ENCODE results near the gene ZNF526.

Gene ZNF526

DNA sequence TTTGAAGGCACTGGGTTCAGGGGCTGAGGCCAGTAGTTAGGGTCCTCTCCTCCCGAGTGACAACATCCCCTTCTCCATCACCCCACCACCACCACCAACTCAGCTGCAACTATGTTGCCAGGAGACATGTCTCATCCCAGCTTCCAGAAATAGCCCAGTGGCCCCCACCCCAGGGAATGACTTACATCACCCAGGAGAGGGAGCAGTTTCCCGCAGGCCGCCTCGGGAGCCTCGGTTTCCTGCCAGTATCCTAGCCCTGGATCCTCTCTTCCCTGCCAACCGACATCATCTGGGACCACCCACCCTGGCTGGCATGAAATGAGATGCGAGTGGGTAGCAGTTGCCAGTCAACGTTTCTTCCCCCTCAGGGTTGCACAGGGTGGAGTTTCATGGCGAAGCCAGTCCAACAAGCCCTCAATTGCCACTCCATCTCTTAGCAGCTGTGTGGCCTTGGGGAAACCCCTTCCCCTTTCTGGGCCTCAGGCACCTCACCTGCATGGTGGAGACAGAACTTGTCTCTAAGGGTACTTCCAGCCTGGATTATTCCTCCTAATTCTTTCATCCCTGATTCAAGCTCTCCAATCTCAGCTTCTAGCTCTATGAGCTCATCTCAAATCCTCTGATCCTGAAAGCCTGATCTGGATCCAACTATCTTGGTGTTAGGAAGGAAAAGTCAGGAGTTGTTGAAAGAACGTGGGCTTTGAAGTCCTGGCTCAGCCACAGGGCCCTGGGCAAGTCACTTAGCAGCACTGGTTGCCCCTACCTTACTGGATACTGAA, 26.2 kb downstream of the ZNF526 start:
- in situ Hi-C loops (cut with MboI; ENCODE audit: low sequenced_read_pairs) = no loop called here

DNA sequence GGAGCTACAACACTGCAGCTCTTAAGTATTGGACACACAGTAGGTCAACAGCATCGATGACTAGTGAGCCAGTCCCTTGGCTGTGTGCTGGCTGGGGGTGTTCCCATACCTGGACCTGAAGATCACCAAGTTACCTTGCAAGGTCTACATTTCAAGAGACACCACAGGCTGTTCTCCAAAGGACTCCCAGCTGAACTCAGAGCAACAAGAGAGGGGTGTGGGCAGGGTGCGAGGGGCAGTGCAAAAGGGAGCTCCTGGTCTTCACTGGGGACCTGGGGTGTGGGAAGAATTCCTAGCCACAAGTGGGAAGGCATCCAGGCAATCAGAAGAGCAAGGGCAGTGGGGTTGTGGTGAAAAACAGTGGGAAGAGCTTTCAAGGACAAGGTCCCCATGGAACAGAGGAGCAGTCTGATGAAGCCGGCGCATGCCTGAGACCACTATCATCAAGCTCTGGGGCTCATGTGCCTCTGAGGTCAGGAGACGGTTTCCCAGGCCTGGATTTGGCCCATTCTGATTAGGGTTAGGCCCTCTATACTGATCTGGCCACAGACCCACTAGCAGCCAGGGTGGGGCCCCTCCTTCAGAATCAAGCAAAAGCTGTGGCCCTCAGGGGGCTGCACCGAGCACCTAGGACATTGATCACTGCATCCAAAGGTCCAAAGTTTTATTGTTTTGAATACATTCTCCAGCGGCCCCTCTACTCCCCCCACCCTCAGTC, 27.0 kb downstream of the ZNF526 start:
- in situ Hi-C loops (cut with MboI; ENCODE audit: low sequenced_read_pairs) = no loop called here

DNA sequence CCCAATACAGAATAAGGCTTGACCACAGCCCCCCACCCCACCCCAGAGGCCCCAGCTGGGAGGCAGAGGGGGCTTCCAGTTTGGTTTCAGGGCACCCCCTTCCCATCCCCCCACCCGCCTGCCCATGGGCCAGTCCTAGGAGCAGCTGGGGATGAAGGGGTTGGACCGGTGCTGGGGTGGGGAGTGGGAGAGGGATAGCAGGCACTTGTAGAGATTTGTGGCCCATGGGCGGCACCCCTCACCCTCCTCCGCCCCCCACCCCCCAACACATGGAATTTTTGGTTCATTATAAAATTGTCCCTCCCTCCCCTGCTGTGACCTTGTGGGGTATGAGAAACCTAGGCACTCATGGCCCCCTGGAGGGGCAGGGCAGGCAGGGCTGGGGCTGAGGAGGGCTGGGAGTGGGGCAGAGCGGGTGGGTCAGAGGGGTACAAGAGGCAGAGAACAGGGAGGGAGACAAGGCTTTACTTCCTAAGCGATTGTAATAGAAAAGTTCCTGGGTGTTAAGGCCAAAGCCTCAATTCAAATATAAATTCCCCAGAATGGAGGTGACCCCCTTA, 27.6 kb downstream of the ZNF526 start:
- in situ Hi-C loops (cut with MboI; ENCODE audit: low sequenced_read_pairs) = no loop called here

DNA sequence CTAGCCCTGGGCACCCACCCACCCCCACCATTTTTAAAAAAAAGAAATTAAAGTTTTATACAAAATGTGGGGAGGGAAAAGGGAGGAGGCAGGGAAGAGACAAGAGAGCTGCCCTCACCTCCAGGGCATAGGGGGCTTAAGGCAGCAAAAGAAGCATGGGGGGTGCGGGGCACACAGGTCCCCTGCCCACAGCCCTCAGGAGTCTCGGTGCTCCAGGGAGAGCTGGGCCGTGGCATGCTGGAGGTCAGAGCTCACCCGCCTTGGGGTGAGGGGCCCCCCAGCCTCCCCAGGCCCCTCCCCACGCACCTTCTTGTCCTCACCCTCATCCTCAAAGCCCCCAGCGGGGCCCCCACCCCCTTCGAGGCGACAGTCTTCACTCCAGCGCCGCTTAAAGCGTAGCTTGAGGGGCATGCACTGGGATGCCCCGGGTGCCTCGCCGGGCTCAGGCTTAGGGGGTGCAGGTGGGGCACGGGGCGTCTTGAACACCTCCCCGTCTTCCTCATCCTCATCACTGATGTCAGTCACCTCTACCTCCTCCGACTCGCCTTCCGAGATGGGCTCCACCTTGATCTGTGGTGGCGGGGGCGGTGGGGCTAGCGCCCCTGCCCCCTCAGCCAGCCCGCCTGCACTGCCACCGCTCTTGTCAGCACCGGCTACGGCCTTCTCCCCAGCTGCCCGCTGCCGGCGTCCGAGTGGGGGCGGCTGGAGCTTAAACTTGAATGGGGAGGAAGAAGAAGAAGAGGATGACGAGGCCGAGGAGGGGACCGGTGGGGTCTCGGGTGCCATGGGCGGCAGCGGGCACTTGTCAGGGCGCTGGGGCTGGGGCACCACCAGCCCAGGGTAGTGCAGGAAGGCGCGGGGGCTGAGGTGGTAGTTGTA, 28.4 kb downstream of the ZNF526 start:
- in situ Hi-C loops (cut with MboI; ENCODE audit: low sequenced_read_pairs) = no loop called here

DNA sequence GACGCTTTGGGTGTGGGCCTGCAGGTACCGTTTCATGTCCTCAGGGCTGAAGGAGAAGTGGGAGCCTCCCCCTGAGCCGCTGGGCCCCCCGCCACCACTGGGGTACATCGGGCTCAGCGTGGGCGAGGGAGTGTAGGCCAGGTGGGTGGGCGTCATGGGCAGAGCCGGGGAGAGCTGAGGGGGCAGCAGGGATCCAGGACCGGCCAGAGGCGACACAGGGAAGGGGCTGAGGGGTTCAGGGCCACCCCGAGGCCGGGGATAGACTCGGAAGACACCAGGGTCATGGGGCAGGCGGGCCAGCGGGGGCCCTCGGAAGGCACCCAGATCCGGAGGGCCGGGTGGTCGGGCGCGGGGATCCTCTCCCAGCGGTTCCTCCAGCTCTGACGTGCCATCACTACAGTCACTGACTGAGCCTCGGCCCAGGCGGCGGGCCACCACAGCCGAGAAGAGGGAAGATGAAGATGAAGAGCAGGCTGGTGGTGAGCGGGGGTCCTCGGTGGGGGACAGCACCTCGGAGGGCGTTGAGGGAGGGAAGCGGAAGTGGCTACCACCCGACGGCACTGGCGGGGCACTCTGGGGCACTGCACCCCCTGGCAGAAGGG, 29.1 kb downstream of the ZNF526 start:
- in situ Hi-C loops (cut with MboI; ENCODE audit: low sequenced_read_pairs) = no loop called here

DNA sequence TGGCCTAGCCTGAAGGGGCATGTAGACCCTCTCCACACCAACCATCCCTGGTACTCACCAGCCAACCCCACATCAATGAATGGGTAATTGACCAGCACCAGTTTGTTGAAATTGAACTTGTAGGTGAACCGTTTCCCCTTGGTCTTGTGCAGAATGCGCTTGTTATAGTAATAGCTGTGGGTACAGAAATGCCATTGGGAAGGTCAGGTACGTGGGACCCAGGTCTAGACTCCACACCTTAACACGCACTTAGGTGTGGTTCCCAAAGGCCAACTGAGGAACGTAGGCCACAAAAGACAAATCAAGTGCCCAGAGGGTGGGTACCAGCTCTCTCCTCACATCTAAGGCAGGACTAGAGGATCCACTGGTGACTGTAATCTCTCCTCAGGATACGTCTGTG, 29.7 kb downstream of the ZNF526 start:
- in situ Hi-C loops (cut with MboI; ENCODE audit: low sequenced_read_pairs) = no loop called here

DNA sequence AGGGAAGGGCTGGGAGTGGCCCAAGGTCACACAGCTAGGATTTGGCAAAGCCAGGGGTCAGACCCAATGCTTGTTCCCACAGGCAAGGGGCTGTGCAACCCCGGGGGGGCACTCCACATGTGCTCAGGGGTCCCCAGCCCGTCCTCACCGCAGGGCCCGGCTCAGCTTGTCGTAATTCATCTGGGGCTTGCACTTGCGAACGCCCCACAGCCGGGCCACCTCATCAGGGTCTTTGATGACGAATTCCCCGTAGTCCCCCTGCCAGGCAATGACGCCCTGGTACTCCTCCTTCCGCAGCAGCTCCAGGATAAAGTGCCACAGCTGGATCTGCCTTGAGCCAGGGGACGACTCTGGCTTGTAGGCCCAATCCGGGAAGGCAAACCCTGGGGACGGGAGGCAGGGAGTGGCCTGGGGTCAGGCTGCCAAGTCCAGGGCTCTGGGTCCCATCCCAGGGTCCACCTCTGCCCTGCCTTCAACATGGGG, 30.1 kb downstream of the ZNF526 start:
- in situ Hi-C loops (cut with MboI; ENCODE audit: low sequenced_read_pairs) = no loop called here

DNA sequence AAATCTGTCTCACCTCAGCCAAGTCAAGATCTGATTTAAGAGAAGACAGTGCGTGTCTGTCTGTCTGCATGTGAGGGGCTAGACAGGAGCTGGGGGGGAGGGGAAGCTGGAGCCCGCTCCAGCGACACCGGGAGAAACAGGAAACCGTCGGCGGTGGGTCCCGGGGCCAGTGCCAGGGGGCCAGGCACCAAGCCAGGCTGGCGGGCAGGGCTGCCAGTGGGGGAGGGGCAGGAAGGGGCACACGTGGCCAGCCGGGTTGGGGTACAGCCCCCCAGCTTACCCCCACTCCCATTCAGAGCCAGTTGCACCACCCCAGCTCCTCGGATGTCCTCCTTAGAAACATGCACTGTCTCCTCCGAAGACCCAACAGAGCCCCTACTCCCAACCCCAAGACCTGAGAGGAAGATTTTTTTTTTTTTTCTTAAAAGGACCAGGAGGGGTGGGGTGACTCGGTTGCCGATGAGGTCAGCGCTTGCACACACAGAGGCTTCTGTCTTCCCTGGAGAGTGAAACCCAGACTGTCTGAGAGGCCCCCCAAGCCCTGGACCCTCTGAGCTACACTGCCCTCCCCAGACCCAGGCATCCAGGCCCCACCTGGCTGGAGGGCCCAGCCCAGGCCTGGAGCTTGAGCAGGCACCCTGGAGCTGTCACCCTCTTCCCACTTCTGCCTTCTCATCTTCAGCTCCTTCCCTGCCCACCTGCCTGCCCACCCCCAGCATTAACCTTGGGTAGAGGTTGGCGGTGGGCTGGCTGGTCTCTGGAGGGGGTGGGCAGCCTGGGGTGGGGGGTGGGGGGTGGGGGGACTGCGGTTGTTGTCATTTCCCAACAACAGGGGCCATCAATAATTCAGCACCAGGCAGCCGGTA, 30.8 kb downstream of the ZNF526 start:
- in situ Hi-C loops (cut with MboI; ENCODE audit: low sequenced_read_pairs) = no loop called here

DNA sequence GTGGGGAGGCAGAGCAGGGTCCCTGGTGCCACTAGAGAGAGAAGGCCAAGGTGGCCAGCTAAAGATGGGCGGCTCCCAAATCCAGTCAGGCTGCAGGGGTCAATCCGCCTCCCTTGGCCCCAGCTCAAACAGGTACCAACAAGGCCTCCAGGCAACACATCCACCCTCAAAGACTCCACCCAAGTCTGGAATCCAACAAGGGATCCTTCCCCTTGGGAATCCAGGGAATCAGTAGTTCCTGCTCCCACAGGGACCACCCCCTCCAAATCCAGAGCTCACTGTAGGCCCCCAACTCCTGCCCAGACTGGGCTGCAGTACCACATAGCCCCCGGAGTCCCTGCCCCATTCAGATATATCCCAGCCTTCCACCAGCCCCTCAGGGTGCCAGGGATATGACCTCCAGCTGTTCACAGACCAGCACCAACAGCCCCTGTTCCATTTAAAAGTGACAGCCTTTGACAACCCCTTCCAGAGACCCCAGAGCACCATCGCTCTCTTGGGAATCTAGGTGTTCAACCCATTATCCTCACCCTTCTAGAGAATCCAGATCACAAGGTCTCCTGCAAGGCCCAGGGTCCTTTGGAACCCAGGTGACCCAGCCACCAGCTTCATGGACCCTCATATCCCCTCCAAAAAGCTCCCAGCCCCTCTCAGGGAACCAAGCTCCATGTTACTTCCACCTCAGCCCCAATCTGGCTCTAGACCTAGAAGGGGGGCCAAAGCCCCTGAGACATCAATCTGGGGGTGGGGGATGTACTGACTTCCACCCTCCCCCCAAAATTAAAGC, 31.7 kb downstream of the ZNF526 start:
- in situ Hi-C loops (cut with MboI; ENCODE audit: low sequenced_read_pairs) = no loop called here

DNA sequence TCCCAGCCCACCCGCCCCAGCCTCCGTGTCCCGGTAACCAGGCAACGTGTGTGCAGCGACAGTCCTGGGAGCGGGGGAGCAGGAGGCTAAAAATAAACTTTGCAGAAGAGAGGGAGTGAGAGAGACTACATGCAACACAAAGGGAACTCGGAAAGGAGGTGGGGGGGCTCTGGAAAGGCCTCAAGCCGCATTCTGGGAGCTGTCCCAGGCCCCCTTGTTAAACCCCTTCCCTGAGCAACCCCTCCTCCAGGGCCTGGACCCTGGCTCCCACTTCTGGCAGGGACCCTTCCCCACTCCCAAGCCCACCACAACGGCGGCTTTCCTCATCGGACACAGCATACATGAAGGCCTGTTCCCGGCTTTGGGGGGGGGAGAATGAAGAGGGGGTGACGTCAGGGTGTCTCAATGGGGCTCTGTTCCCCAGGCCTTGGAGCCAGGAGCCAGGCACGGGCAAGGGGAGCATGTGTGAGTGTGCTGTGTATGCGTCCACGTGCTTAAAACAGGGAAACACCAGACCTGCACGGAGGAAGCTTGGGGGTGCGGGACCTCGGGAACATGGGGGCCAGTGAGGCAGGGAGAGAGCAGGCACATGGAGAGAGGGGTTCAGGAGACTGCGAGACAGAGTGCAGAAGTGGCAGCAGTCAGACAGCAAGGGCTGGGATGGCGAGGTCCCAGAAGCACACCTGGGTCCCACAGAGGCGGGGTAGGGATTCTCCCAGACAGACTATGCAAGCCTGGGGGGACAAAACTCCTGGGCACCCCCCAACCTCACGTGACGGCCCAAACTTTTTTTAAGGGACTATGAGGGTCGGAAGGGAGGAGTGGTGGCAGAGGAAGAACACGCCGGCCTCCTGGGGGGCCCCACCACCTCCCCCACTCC, 32.5 kb downstream of the ZNF526 start:
- in situ Hi-C loops (cut with MboI; ENCODE audit: low sequenced_read_pairs) = no loop called here

DNA sequence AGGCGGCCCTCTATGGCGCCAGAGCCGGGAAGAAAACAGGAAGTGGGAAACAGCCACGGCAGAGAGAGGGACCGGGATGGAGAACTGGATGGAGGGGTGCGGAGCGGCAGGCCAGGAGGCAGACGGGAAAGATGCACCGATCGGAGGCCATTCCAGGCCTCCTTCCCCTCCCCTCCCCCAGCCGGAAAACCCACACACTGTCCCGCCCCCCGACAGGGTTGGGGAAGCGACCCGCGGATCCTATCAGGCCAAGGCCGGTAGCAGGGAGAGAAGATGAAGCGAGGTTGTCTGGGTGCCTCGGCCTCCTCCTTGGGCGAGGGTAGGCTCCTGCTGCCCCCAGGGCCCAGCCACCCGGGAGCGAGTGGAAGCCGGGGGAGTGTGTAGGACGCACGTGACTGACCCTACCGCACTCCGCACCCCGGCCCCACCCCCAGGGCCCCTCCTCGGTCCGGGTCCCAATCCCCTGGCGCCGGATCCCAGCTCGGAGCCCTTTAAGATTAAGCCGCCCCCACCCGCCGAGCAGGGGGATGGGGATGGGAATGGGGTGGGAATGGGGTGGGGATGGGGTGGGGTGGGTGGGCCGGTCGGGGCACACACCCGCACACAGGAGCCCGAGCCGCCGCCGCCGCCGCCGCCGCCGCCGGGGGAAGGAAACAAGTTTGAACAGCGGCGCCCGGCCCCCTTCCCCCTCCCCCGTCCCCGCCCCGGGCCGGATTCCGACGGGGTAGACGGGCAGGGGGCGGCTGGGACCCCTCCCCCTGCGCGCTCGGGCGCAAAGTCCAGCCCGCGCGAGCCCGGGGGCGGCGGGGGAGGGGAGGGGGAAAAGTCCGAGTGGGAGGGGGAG, 33.4 kb downstream of the ZNF526 start:
- in situ Hi-C loops (cut with MboI; ENCODE audit: low sequenced_read_pairs) = no loop called here

DNA sequence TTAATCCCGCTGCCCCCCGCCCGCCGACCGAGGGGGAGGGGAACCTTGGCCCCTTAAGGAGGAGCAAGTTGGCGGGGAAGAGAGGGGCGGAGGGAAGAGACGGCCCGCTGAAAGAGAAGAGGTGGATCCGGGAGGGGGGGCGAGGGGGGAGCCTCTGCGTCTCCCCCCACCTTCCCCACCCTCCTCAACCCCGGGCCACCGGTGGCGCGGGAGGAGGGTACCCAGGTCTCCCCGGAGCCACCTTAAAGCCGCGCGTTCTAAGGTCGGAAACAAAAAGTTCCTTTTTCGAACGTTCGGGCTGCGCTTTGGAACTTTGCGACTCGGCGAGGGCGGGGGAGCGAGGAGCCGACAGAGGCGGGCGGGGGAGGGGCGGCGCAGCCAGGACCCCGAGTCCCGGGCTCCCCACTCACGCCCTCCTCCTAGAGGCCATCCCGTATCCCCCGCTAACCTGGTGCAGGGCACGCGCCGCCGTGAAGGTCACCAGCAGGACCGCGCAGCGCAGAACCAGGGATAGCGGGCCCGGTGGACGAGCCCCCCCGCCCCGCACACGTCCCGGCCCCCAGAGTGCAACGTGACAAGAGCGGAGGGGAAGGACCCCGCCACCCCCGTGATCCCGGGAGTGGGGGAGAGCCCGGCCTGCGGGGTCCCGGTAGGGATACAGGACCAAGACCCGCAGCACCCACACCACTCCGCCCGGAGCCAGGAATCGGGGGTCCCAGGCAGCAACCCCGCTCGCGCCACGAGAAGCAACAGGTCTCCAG, 34.2 kb downstream of the ZNF526 start:
- in situ Hi-C loops (cut with MboI; ENCODE audit: low sequenced_read_pairs) = no loop called here

DNA sequence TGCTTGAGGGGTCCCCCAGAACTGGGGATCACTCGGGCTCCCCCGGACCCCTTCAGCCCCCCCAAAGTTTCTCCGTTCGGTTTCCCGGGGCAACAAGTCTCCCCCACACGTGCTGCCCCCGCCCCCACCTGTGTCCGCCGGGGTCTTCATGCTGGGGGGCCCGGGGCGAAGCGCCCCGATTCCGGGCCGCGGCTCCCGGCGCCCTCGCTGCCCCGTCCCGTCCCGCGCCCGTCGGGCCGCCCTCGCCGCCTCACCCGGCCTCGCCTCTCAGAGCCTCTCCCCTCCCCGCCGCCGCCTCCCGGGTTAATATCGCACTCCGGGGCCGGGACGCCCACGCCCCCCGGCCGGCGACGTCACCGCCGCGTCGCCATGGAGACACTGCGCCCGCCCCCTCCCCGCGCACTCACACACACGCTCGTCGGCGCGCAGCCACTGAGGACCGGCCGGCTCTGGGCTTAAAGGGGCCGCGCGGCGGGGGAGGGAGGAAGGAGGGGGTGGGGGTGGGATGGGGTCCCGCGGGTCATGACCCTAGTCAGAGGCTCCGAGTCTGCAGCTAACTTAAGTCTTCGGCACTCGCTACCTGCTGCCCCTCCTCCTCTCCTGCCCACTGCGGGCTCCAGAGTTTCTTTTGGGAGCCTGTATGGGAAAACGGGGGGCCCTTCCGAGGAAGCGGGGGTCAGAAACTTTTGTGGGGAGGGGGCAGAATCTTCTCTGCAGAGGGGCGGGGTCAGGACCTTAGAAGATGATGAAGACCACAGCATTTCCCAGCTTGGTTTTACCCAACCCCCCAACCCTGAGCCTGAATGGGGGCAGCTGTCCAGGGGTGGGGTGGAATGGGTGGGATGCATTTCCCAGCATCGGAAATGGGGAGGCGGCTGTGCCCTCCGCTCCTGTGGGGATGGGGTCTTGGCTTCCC, 35.0 kb downstream of the ZNF526 start, which contains the start of gene ERF:
Gene ERF (minus strand): TSS at position 279 of the 916 bp plus-strand sequence. CDS start 129 bp downstream, at position 150.
- in situ Hi-C loops (cut with MboI; ENCODE audit: low sequenced_read_pairs) = no loop called here

DNA sequence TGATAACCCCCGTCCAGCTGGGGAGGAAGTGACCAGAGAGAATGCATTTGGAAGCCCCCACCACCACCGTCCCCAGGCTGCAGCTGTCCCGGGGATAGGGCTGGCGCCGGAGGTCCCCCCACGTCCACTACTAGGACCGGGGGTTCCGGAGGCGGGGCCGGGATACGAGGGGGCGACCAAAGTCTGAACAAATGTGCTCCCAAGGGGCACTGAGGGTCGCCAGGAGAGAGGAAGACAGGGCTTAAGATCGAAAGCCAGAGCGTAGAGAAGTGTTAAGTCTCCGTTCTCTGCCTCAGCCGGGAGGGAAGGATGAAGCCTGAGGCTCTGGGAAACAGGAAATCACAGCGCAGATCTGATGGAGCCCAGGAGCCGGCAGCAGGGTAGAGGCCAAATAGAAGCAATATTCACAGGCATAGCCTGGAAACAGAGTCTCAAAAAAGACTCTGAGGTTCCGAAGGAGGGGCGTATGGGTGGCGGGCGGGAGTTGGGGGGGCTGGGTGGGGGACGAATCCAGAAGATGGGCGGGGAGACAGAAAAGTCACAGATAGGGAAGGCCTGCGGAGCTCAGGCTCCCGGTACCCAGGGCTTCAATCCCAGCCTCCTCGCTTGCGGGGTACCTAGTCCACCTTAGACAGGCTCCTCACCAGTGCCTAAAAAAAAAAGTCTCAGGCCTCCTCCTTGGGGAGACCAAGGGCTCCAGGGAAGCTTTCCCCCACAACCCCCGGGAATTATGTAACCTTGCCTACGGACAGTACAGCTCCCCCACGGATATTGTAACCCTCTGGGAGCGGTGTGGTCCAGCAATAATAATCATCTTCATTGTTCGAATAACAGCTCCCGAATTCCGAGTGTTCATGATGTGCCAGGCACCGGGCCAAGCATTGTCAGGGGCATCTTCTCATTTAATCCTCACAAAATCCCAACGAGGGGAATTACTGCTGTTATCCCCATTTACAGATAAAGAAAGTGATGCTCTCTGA, 35.9 kb downstream of the ZNF526 start:
- in situ Hi-C loops (cut with MboI; ENCODE audit: low sequenced_read_pairs) = no loop called here

Measured in HL-60/S4 treated with phorbol 12-myristate 13-acetate at 8.2 ng/mL for 4 days and 3 days (cell line).